ENCODE data around the gene MYBBP1A.
A peak's percentile ranks its signal among the peaks of the same experiment; 100 is the strongest.

MYBBP1A gene

DNA sequence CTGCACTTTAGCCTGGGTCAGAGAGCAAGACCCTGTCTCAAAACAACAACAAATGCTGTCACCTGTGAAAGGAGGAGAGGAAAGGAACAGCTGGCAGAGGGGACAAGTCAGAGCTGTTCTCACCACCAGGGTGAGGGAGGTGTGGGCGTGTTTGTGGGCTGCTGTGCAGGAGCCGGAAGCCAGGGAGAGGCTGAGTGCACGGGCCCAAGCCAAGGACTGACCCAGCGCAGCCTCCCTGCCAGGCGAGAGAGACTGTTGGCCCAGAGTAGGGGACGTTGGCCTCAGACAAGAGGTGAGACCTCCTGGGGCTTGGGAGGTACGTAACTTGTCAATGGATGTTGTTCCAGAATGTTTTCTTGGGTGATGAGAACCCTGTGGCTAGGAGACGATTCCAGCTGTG is 45.8 kb downstream of the MYBBP1A start:
- H3K4me1 Mint-ChIP-seq (ENCODE audit: low read depth): peaks cover 28% of the 10 kb centered on the region
- H3K4me3 Mint-ChIP-seq: no peak overlapping the region
- DNase-seq: no peak
- H3K36me3 Mint-ChIP-seq (ENCODE audit: low read depth): no peaks in the 10 kb centered on the region
- peaks cover 6% of the 10 kb centered on the region for H3K27me3 Mint-ChIP-seq
- H3K27ac Mint-ChIP-seq: no peak overlapping the region
- H3K9me3 Mint-ChIP-seq: no peaks in the 10 kb centered on the region

DNA sequence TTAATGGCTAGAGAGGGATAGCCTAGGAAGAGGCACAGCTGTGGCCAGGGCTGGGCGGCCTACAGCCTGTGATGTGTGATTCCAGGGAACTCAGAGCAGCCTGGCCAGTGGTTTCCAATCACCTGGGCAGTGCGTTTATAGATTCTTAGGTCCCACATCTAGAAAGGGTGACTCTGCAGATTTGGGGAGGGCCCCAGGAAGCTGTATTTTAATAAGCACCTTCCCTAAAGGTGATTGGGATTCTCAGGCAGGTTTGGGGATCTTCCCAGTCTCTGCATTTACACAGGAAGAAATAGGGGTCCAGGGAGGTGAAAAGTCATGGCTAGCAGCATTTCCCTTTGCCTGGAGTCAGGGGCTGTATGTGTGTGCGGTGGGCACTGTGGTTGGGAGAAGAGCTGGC is 47.0 kb downstream of the MYBBP1A start:
- H3K4me1 Mint-ChIP-seq (ENCODE audit: low read depth): peaks cover 35% of the 10 kb centered on the region
- H3K27ac Mint-ChIP-seq: no peak overlapping the region
- H3K27me3 Mint-ChIP-seq: peaks cover 9% of the 10 kb centered on the region
- H3K9me3 Mint-ChIP-seq: no peaks in the 10 kb centered on the region
- no peak overlapping the region for H3K4me3 Mint-ChIP-seq
- DNase-seq: no peak
- no peaks in the 10 kb centered on the region for H3K36me3 Mint-ChIP-seq (ENCODE audit: low read depth)

DNA sequence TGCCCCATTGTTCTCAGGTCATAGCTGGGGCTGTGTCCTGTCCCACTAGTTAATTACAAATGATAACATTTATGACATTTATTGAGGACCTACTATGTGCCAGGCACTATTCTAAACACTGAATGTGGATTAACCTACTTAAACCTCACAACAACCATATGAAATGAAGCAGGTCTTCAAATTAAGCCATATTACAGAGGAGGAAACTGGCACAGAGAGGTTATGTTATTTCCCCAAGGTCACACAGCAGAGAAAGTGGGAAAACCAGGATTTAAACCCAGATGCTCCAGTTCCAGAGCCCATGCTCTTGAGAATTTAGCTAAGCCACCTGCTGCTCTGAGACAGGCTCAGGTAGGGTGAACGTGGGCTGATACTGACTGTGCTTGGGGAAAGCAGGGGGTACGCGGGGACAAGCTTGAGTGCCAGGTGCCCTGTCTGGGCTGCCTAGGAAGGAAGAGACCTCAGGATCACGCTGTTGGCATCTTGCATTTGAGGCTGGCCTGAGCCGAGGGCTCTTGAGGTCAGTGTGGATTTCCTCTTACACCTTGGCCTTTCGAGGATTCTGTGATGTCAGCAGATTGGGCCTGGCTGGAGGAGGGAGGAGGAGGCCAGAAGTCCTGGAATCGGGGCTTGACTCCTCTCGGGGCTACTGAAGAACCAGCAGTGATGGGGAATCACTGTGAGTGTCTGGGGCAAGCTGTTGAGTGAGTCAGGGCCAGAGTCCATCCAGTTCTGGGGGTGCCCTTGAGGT is 47.6 kb downstream of the MYBBP1A start:
- peaks cover 15% of the 10 kb centered on the region for H3K27me3 Mint-ChIP-seq
- H3K9me3 Mint-ChIP-seq: no peaks in the 10 kb centered on the region
- no peak overlapping the region for H3K4me3 Mint-ChIP-seq
- H3K36me3 Mint-ChIP-seq (ENCODE audit: low read depth): no peaks in the 10 kb centered on the region
- H3K27ac Mint-ChIP-seq: no peak overlapping the region
- no peak for DNase-seq
- H3K4me1 Mint-ChIP-seq (ENCODE audit: low read depth): peaks cover 35% of the 10 kb centered on the region

DNA sequence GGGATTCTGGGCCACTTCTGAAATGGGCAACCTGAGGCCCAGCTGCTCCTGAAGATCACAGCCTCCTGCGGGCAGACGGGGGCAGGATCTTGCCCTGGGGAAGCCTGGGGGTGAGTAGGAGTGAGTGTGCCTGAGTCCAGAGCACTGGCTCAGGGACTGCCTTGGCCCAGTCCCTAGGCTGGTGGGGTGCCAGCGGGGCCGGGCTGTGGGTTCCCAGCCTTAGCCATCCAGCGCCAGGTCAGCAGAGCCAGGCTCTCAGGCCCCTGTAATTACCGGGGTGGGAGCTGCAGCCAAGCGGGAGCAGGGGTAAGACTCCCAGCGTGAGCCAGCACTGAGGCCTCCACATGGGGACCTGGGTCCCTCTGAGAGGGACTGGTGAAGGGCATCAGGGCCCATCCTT is 48.3 kb downstream of the MYBBP1A start:
- no peaks in the 10 kb centered on the region for H3K9me3 Mint-ChIP-seq
- DNase-seq: no peak
- no peaks in the 10 kb centered on the region for H3K36me3 Mint-ChIP-seq (ENCODE audit: low read depth)
- H3K27ac Mint-ChIP-seq: no peak overlapping the region
- peaks cover 35% of the 10 kb centered on the region for H3K4me1 Mint-ChIP-seq (ENCODE audit: low read depth)
- H3K27me3 Mint-ChIP-seq: peaks cover 18% of the 10 kb centered on the region
- no peak overlapping the region for H3K4me3 Mint-ChIP-seq

DNA sequence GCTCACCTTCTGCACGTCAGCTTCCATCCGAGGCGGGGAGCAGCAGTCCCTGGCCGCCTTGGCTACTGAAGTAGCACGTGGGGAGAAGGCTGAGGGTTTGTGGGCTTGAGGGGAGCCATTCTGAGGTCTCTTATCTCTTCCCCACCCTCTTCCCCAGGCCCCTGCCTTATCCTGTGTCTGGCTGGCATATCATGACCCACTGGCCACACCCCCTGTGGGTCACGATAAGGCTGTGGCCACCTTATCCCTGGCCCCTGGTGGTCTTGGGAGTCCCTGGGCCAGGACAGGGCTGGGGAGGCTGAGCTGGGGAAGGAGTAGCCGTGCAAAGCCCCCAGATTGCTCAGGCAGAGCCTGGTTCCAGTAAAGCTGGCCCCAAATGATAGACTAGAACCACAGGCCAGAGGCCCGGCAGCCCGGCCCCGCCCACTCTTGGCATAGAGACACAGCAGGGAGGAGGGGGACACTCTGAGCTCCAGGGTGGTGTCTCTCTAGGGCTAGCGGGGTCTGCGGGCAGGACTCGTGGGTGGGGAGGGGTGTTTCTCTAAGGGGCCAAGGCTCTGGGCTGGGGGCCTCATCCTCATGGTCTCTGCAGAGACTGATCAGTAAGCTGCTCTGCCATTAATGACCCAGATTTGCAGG is 48.9 kb downstream of the MYBBP1A start:
- H3K36me3 Mint-ChIP-seq (ENCODE audit: low read depth): no peaks in the 10 kb centered on the region
- H3K9me3 Mint-ChIP-seq: no peaks in the 10 kb centered on the region
- H3K27me3 Mint-ChIP-seq: peaks cover 24% of the 10 kb centered on the region
- H3K4me3 Mint-ChIP-seq: no peak overlapping the region
- peaks cover 35% of the 10 kb centered on the region for H3K4me1 Mint-ChIP-seq (ENCODE audit: low read depth)
- H3K27ac Mint-ChIP-seq: no peak overlapping the region
- DNase-seq: no peak

DNA sequence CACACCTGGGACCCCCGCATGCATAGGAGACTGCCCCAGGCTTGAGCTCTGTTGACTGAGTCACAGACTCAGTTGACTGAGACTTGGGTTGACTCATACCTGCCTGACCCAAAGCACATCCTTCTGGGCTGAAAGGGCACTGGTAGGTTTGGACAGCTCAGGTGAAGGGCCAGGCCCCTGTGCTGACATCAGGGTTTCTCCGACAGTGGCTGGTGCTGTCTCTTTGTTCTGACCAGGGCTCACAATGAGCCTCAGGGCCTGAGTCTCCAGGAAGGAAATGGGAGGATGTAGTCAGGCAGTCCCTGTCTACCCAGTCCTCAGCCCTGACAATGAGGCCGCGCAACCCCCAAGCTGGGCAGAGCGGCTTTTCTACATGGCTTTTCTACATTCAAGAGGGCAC is 50.0 kb downstream of the MYBBP1A start:
- no peaks in the 10 kb centered on the region for H3K36me3 Mint-ChIP-seq (ENCODE audit: low read depth)
- H3K4me3 Mint-ChIP-seq: no peak overlapping the region
- peaks cover 35% of the 10 kb centered on the region for H3K27me3 Mint-ChIP-seq
- DNase-seq: no peak
- H3K9me3 Mint-ChIP-seq: no peaks in the 10 kb centered on the region
- no peak overlapping the region for H3K27ac Mint-ChIP-seq
- H3K4me1 Mint-ChIP-seq (ENCODE audit: low read depth): peaks cover 41% of the 10 kb centered on the region

DNA sequence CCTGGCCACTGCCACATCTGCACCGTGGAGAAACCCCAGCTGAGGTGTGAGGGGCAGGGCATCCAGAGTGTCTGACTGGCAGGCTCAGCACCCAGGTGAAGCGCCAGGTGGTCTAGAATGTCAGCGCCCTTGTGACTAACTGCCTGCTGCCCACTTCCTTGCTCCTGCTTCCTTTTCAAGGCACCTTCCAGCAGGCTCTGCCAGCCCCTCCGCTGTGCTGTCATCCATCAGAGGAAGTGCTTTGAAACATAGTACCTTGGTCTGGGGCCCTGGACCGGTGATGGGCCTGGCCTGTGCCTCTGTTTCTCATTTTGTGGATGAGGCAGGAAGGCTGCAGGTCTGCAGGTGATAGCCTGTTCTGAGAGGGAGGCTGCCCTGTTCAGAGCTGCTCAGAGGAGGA is 51.0 kb downstream of the MYBBP1A start:
- no peaks in the 10 kb centered on the region for H3K36me3 Mint-ChIP-seq (ENCODE audit: low read depth)
- H3K4me3 Mint-ChIP-seq: no peak overlapping the region
- H3K27ac Mint-ChIP-seq: no peak overlapping the region
- DNase-seq: no peak
- H3K27me3 Mint-ChIP-seq: peaks cover 43% of the 10 kb centered on the region
- H3K4me1 Mint-ChIP-seq (ENCODE audit: low read depth): peaks cover 42% of the 10 kb centered on the region
- no peaks in the 10 kb centered on the region for H3K9me3 Mint-ChIP-seq

DNA sequence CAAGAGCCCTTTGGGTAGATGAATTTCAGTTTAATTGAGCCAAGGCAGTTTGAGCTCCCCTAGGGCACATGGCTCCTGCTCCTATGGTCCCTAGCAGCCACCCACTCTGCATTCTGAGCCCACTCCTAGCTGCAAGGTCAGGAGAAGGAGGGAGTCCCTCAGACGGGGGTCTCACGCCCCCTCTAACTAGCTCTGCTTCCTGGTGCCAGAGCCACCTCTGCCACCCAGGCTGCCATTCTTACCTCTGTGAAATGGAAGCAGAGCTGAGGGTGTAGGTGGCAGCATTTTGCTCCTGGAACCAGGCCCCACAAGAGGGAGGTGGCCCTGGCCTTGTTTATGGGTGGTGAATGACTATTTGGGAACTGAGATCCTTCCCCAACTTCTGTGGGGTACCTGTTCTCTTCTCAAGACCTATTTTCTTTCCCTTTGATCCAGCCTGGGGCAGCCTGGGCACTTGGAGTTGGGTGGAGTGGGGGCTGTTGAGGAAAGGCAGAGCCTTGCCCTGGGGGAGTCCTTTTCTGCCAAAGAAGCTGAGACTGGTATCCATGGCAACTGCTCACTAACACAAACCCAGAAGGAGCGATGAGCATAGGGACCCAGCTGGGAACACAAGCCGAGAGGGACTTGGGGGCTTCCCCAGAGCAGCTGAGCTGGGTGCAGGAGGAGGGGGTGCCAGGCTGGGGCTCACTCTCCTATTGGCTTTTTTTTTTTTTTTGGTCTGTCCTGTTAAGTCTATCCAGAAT is 51.7 kb downstream of the MYBBP1A start:
- Mint-ChIP-seq H3K4me1 (ENCODE audit: low read depth) (peaks cover 36% of the 10 kb centered on the region), H3K27me3 (peaks cover 43% of the 10 kb centered on the region), H3K9me3 (no peaks in the 10 kb centered on the region), H3K36me3 (ENCODE audit: low read depth) (no peaks in the 10 kb centered on the region), H3K4me3 (no peak overlapping the region), H3K27ac (no peak overlapping the region)
- DNase-seq: no peak

DNA sequence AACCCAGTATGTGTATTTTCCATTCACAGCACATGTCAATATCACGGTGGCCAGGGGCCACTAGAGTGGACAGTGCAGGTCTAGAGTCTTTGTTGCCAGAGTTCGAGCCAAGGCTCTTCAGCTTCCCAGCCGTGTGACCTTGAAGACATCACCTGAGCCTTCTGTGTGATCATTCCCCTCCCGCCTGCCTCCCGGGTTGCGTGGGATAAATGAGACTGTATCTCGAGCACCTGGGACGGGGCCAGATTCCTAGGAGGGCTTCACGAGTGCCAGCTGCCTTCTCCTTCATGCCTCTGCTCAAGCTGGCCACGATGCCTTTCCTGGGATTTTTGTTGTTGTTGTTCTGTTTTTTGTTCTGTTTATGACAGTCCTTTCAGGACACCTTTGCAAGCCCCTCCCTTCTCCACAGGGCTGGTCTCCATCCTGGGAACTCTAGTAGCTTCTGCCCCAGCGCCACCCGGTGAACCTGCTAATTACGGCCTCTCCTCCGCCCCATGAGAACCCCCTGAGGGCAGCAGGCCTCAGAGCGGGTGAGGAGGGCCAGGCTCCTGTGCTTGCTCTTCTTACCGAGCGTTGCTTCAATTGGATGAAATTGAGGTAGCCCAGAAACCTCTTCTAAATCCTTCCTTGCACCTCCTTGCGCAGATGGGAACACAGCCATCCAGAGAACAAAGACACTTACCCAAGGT is 52.6 kb downstream of the MYBBP1A start:
- no peak for DNase-seq
- H3K27ac Mint-ChIP-seq: no peak overlapping the region
- peaks cover 43% of the 10 kb centered on the region for H3K27me3 Mint-ChIP-seq
- H3K4me1 Mint-ChIP-seq (ENCODE audit: low read depth): peaks cover 34% of the 10 kb centered on the region
- H3K4me3 Mint-ChIP-seq: no peak overlapping the region
- H3K9me3 Mint-ChIP-seq: no peaks in the 10 kb centered on the region
- no peaks in the 10 kb centered on the region for H3K36me3 Mint-ChIP-seq (ENCODE audit: low read depth)

DNA sequence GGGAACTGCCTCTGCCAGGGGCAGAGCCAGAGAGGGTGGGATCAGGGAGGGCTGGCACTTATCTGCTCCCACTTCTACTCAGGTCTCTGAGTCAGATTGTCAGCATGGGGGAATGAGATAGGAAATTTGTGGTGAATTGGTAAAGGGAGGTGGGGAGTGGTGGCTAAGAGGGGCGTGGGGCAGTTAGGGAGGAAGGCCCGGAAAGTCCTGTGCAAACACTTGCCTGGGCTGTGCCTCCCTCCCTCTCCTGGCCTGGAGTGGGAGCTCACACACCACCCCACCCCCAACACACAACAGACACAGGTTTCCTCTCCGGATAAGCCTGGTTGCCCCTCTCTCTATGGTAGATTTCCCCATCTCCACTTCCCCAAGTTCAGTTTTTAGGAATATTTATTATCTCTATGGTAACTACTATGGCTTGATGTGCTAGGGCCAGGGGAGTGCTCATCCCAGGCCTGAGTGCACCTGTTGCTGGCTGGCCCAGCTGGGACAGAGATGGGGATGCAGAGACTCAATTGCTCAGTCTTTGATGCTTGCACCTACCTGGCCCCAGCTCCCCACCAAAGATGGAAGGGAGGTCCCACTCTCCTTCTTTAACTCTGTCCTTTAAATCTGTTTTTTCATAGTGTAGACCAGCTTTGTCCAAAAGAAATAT is 53.8 kb downstream of the MYBBP1A start:
- no peak overlapping the region for H3K4me3 Mint-ChIP-seq
- H3K4me1 Mint-ChIP-seq (ENCODE audit: low read depth): peaks cover 35% of the 10 kb centered on the region
- no peaks in the 10 kb centered on the region for H3K9me3 Mint-ChIP-seq
- DNase-seq: no peak
- no peak overlapping the region for H3K27ac Mint-ChIP-seq
- H3K36me3 Mint-ChIP-seq (ENCODE audit: low read depth): no peaks in the 10 kb centered on the region
- H3K27me3 Mint-ChIP-seq: peaks cover 45% of the 10 kb centered on the region

DNA sequence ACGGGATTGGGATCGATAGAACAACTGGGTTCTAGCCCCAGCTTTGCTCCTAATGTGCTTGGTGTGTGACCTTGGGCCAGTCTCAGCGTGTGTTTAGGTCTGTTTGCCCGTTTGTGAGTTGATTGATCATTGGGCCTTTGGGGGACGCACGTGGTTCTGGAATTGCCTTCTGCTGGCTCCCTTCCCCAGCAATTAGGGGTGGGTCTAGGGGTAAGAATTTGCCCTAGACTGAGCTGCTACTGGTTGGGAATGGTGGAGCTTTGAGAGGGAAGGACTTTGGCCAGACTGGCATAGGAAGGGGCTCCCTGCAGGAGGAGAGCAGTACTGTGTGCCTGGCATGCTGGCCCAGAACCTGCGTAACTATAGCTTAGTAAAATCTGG is 55.0 kb downstream of the MYBBP1A start:
- Mint-ChIP-seq H3K27ac (no peak overlapping the region), H3K36me3 (ENCODE audit: low read depth) (no peaks in the 10 kb centered on the region), H3K27me3 (peaks cover 45% of the 10 kb centered on the region), H3K9me3 (no peaks in the 10 kb centered on the region), H3K4me3 (peak overlapping the region; percentile 71), H3K4me1 (ENCODE audit: low read depth) (peaks cover 34% of the 10 kb centered on the region)
- no peak for DNase-seq

DNA sequence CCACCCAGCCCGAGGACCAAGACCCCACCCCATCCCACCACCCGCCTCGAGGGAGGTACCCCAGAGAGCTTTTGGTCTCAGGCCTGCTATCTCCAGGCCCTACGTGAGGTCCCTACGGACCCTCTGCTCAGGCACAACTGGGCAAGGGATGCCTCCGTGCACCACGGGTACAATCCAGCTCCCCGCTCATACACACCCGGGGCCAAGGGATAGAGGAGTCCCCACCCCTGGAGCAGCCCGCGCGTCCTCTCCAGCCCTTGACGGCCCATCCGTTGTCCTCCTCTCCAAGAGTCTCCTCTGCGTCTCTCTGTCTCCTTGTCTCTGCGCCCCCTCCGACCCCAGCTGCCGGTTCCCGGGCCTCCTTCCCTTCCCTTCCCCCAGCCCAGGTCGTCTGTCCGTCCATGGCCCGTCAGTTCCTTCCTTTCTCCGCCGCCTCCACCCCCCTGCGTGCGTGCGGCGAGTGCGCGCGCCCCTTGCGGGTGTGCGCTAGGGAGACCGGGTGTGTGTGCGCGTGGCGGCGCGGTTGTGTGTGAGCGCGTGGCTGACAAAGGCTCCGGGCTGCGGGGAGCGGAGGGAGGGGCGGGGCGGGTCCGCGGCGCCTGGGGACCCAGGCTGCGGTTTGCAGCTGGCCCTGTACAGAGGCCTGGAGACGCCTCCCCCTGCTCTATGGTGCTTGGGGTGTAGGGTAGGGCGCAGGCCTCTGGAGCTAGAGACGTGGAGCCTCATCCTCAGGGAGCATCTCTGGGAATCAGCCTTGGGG is 55.6 kb downstream of the MYBBP1A start:
- DNase-seq: peak; percentile 59
- H3K27me3 Mint-ChIP-seq: peaks cover 40% of the 10 kb centered on the region
- H3K36me3 Mint-ChIP-seq (ENCODE audit: low read depth): no peaks in the 10 kb centered on the region
- H3K4me1 Mint-ChIP-seq (ENCODE audit: low read depth): peaks cover 28% of the 10 kb centered on the region
- H3K9me3 Mint-ChIP-seq: no peaks in the 10 kb centered on the region
- no peak overlapping the region for H3K27ac Mint-ChIP-seq
- H3K4me3 Mint-ChIP-seq: peak overlapping the region; percentile 71

DNA sequence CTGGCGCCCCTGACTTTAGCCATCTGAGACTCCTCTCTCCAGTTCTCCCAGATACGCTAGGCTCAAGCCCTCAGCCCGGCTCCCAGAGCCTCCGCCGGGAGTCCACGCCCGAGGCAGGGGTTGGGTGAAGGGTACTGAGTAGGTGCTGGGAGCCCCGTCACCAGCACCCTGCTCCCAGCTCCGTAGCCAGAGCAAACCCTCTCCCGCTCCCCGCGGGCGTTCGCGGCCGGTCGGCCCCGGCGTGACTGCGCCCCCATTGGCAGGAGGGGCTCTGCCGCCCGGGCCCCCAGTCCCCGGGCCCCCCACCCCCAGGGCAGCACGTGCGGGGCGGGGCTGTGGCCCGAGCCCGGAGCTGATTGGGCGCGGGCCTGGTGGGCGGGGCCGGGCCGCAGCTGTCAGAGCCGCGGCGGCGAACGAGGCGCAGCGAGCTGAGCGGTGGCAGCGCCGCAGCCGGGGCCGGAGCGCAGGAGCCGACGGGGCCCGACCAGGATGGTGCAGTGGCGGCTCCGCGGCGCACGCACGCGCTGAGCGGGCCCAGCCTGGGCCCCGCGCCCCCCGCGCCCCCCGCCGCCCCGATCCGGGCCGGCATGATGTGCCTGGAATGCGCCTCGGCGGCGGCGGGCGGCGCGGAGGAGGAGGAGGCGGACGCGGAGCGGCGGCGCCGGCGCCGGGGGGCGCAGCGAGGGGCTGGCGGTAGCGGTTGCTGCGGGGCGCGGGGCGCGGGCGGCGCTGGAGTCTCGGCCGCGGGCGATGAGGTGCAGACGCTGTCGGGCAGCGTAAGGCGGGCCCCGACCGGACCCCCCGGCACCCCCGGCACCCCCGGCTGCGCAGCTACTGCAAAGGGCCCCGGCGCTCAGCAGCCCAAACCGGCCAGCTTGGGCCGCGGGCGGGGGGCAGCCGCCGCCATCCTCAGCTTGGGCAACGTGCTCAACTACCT is 56.5 kb downstream of the MYBBP1A start, which contains the start of gene SPNS2:
TSS of gene SPNS2 (plus strand) at position 421 of the 937 bp plus-strand sequence. CDS start at position 588, 167 bp downstream.
- Mint-ChIP-seq H3K27ac (no peak within 1 kb of the TSS), H3K27me3 (peaks cover 39% of the 10 kb centered on the region), H3K9me3 (no peaks in the 10 kb centered on the region), H3K4me1 (ENCODE audit: low read depth) (peaks cover 21% of the 10 kb centered on the region), H3K4me3 (peak within 1 kb of the TSS; percentile 71), H3K36me3 (ENCODE audit: low read depth) (no peaks in the 10 kb centered on the region)
- DNase-seq: peak; percentile 83
